A549 treated with CORT108297 at 1 μM for 4 hours (cell line): ENCODE measurements around the gene COL12A1. TPM values are rescaled to one million over a fixed set of nuclear protein-coding genes. Genes with fewer than 3 reads are reported as not detected.

ENCODE experiments used
- total RNA-seq: library from RNA; stranded (reverse); fragments of 200-300 nt; extraction: Qiagen RNA extraction; gene quantifications from 5 replicates; pipeline ENCODE4 v1.2.3, GENCODE V29; 2022

COL12A1 gene
- total RNA-seq, result 3.8 to 6.4 TPM (median 5.2 TPM) in 5 replicates

GRCh38 chr6:75205776-75206575 lies at the start of gene COL12A1:
Gene COL12A1, minus strand, starts transcription at chr6:75206053. Its CDS starts 3,261 bp downstream, at chr6:75202792.

GRCh38 chr6:75243333-75244062 lies 37.6 kb upstream of the COL12A1 start, which contains the start of gene COX7A2:
Gene COX7A2, minus strand, starts transcription at chr6:75243801. Its CDS starts 67 bp downstream, at chr6:75243734.

Other genes starting within 250 kb of the COL12A1 start
- gene COX7A2, start 37.7 kb upstream of the COL12A1 start, total RNA-seq, result 258 to 336 TPM (median 267 TPM) in 5 replicates
- gene TMEM30A, start 78.7 kb upstream of the COL12A1 start, total RNA-seq, result 34.2 to 46.9 TPM (median 43.3 TPM) in 5 replicates